A549 (cell line): ENCODE results near the gene RPA1. TPM values are rescaled to one million over a fixed set of nuclear protein-coding genes. Genes with fewer than 3 reads are reported as not detected.

Experiments used
- ATAC-seq, 2 experiments: fragments of 200-7000 bp in 1 of 2; fragments of >200 bp in 1 of 2; cut with Nextera tagmentation in 1 of 2; cut with Tn5 transposase in 1 of 2; 3 replicates each; pipeline versions ENCODE4 v1.8.0 to v1.9.1; 2018 to 2020; ENCODE audit warnings: mild to moderate bottlenecking in 1 of 2, moderate library complexity in 1 of 2
- CTCF ChIA-PET: fragments of 300-600 bp; sonication (Branson Sonifier 250); formaldehyde crosslinking; extraction: SDS; loops from one replicate; lab custom pipeline; 2021; ENCODE audit warnings: antibody characterized with exemption, inconsistent platforms; lab: Yijun Ruan, JAX
- POLR2A ChIA-PET: fragments of 350-600 bp; formaldehyde crosslinking; extraction: SDS; loops from one replicate; lab custom pipeline; 2021; ENCODE audit warnings: antibody characterized with exemption, inconsistent platforms; lab: Yijun Ruan, JAX
- DNase-seq, 2 experiments: peaks; one replicate each; pipeline versions ENCODE4 v3.0.0 to v3.0.0-alpha.2; 2011 to 2016; ENCODE audit warnings: low read depth in 1 of 2, low spot score in 1 of 2
- FAIRE-seq: peaks from 2 replicates; lab custom pipeline; 2011; peaks lifted over from hg19 to GRCh38; lab: Jason Lieb, UNC
- H3K27ac ChIP-seq, 2 experiments: fragments of >200 bp; sonication (Bioruptor Twin); formaldehyde crosslinking; 3 replicates each; pipeline ENCODE4 v1.5.1; 2016 to 2017
- H3K4me1 ChIP-seq: fragments of >200 bp; sonication (Bioruptor Twin); formaldehyde crosslinking; 3 replicates; pipeline ENCODE4 v1.6.1; 2016
- H3K4me2 ChIP-seq: fragments of >200 bp; sonication (Bioruptor Twin); formaldehyde crosslinking; 3 replicates; pipeline ENCODE4 v1.6.1; 2016
- H3K4me3 ChIP-seq: fragments of >200 bp; sonication (Bioruptor Twin); formaldehyde crosslinking; 3 replicates; pipeline ENCODE4 v1.5.1; 2016
- H3K9me3 ChIP-seq: fragments of >200 bp; sonication (Bioruptor Twin); formaldehyde crosslinking; 3 replicates; pipeline ENCODE4 v1.6.1; 2016
- ATOH8 ChIP-seq: fragments of 250-450 bp; sonication (Bioruptor Pico); IDR thresholded peaks from 2 replicates; pipeline ENCODE4 v1.5.0; 2020; ENCODE audit warnings: low read depth, mild to moderate bottlenecking, moderate library complexity
- CBX2 ChIP-seq: fragments of 200-600 bp; sonication (generic); IDR thresholded peaks from 2 replicates; pipeline ENCODE4 v1.6.1; 2016; ENCODE audit warnings: low read depth, mild to moderate bottlenecking, borderline replicate concordance
- CBX8 ChIP-seq: fragments of 200-600 bp; sonication (generic); IDR thresholded peaks from 2 replicates; pipeline ENCODE4 v1.6.1; 2016
- CEBPB ChIP-seq, 2 experiments: fragments of >200 bp in 1 of 2; sonication (Bioruptor Twin) in 1 of 2; formaldehyde crosslinking in 1 of 2; IDR thresholded peaks; 2 replicates each; pipeline ENCODE4 v1.6.1; 2012 to 2016
- CHD4 ChIP-seq: fragments of 200-600 bp; sonication (generic); IDR thresholded peaks from 2 replicates; pipeline ENCODE4 v1.6.1; 2016; ENCODE audit warnings: antibody characterized with exemption, mild to moderate bottlenecking, borderline replicate concordance
- EHF ChIP-seq: fragments of 250-450 bp; sonication (Bioruptor Pico); IDR thresholded peaks from 2 replicates; pipeline ENCODE4 v1.5.0; 2020; ENCODE audit warnings: mild to moderate bottlenecking
- ELK1 ChIP-seq: fragments of 150-350 bp; IDR thresholded peaks from 2 replicates; pipeline ENCODE4 v1.6.1; 2014; ENCODE audit warnings: low read depth, mild to moderate bottlenecking, low read length
- EP300 ChIP-seq, 2 experiments: fragments of >200 bp; sonication (Bioruptor Twin); formaldehyde crosslinking; IDR thresholded peaks; 2 replicates in 1 of 2; 3 replicates in 1 of 2; pipeline ENCODE4 v1.6.1; 2016 to 2017
- ESRRA ChIP-seq: fragments of 150-350 bp; IDR thresholded peaks from 2 replicates; pipeline ENCODE4 v1.6.1; 2014; ENCODE audit warnings: mild to moderate bottlenecking, low read length, borderline replicate concordance
- FOSB ChIP-seq: fragments of 250-450 bp; sonication (Bioruptor Pico); IDR thresholded peaks from 2 replicates; pipeline ENCODE4 v1.5.0; 2020; ENCODE audit warnings: mild to moderate bottlenecking, moderate library complexity
- FOXS1 ChIP-seq: fragments of 250-450 bp; sonication (Bioruptor Pico); IDR thresholded peaks from 2 replicates; pipeline ENCODE4 v1.5.0; 2020; ENCODE audit warnings: mild to moderate bottlenecking, moderate library complexity
- GATA3 ChIP-seq: IDR thresholded peaks from 2 replicates; pipeline ENCODE4 v1.6.1; 2012; ENCODE audit warnings: borderline replicate concordance
- HDAC2 ChIP-seq: fragments of 200-600 bp; sonication (generic); IDR thresholded peaks from 2 replicates; pipeline ENCODE4 v1.6.1; 2016
- HEYL ChIP-seq: fragments of 250-450 bp; sonication (Bioruptor Pico); IDR thresholded peaks from 2 replicates; pipeline ENCODE4 v1.8.0; 2021; ENCODE audit warnings: mild to moderate bottlenecking, moderate library complexity
- HOXA7 ChIP-seq: fragments of 250-450 bp; sonication (Bioruptor Pico); IDR thresholded peaks from 2 replicates; pipeline ENCODE4 v1.5.0; 2020; ENCODE audit warnings: mild to moderate bottlenecking, moderate library complexity
- HOXB5 ChIP-seq: fragments of 250-450 bp; sonication (Bioruptor Pico); IDR thresholded peaks from 2 replicates; pipeline ENCODE4 v1.5.0; 2020; ENCODE audit warnings: mild to moderate bottlenecking, moderate library complexity
- JUNB ChIP-seq: fragments of >200 bp; sonication (Bioruptor Twin); formaldehyde crosslinking; IDR thresholded peaks from 2 replicates; pipeline ENCODE4 v1.6.1; 2016
- KDM5A ChIP-seq: fragments of 200-600 bp; sonication (generic); IDR thresholded peaks from 2 replicates; pipeline ENCODE4 v1.6.1; 2016; ENCODE audit warnings: antibody characterized with exemption, mild to moderate bottlenecking
- NR3C1 ChIP-seq: fragments of >200 bp; sonication (Bioruptor Twin); formaldehyde crosslinking; IDR thresholded peaks from 3 replicates; pipeline ENCODE4 v1.6.1; 2017
- PHF8 ChIP-seq: fragments of 200-600 bp; sonication (generic); IDR thresholded peaks from 2 replicates; pipeline ENCODE4 v1.6.1; 2016; ENCODE audit warnings: low read depth, mild to moderate bottlenecking, antibody characterized with exemption, moderate library complexity, borderline replicate concordance
- SREBF2 ChIP-seq: fragments of 450-650 bp; IDR thresholded peaks from 2 replicates; pipeline ENCODE4 v1.6.1; 2014; ENCODE audit warnings: mild to moderate bottlenecking, moderate library complexity
- ZC3H11A ChIP-seq: fragments of 450-650 bp; IDR thresholded peaks from 2 replicates; pipeline ENCODE4 v1.6.1; 2014; ENCODE audit warnings: antibody characterized with exemption, mild to moderate bottlenecking
- ZFP36 ChIP-seq: fragments of 450-650 bp; IDR thresholded peaks from 2 replicates; pipeline ENCODE4 v1.6.1; 2014; ENCODE audit warnings: borderline replicate concordance; ENCODE audit not compliant: partially characterized antibody
- WGBS: methylation state at CpG from one replicate; pipeline ENCODE4 v1.1.6; 2017; ENCODE audit errors: missing lambda C conversion rate; 5-methylcytosine and 5-hydroxymethylcytosine counted together
- polyA plus RNA-seq, 4 experiments: library from polyadenylated mRNA; depleted of rRNA in 3 of 4; stranded (reverse); fragments of >200 nt; fragmentation: RNase III in 1 of 4; extraction: RNeasy Plus Mini Kit Qiagen cat#74134 plus additional on column Dnase treatment in 1 of 4; gene quantifications; 2 replicates in 3 of 4; 3 replicates in 1 of 4; pipeline ENCODE4 v1.2.3, GENCODE V29; 2011 to 2017
- TF ChIP-seq, protein P1 (sequence below): fragments of >200 bp; sonication (Bioruptor Twin); formaldehyde crosslinking; IDR thresholded peaks from 2 replicates; pipeline ENCODE4 v1.6.1; 2016
- TF ChIP-seq, protein P2 (sequence below): fragments of >200 bp; sonication (Bioruptor Twin); formaldehyde crosslinking; IDR thresholded peaks from 3 replicates; pipeline ENCODE4 v1.5.1; 2016

The RPA1 gene
- polyA plus RNA-seq, 2 of the 4 experiments (the other 2 are of a cell fraction) = 72.2 to 136 TPM

GRCh38 chr17:1941272-1942065, 111.7 kb downstream of the RPA1 start:
- ATAC-seq (no peak), DNase-seq (no peak), FAIRE-seq (no peak)
- CTCF ChIA-PET = interaction anchor here (0.6 to 5.6 kb wide), 7 partner anchors 10 to 100 kb away, joined by 3 to 31 read pairs (median 3); partner anchors contain the start of genes OVCA2 and RTN4RL1
- POLR2A ChIA-PET = no interaction called here
- no peak overlapping the region for H3K27ac ChIP-seq
- no peaks in the 10 kb centered on the region for H3K9me3 ChIP-seq
- TF ChIP-seq CBX8 = no peak
- no peak for TF ChIP-seq ATOH8
- TF ChIP-seq, protein P1, sequence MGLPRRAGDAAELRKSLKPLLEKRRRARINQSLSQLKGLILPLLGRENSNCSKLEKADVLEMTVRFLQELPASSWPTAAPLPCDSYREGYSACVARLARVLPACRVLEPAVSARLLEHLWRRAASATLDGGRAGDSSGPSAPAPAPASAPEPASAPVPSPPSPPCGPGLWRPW = no peak
- no peak for TF ChIP-seq NR3C1
- TF ChIP-seq JUNB = no peak
- TF ChIP-seq, all 56 proteins: peak for 0
- no peak overlapping the region for H3K4me2 ChIP-seq
- WGBS = 70% methylated on average over 19 of the region's 23 CpGs
- no peak overlapping the region for H3K4me3 ChIP-seq
- H3K4me1 ChIP-seq = no peaks in the 10 kb centered on the region

DNA sequence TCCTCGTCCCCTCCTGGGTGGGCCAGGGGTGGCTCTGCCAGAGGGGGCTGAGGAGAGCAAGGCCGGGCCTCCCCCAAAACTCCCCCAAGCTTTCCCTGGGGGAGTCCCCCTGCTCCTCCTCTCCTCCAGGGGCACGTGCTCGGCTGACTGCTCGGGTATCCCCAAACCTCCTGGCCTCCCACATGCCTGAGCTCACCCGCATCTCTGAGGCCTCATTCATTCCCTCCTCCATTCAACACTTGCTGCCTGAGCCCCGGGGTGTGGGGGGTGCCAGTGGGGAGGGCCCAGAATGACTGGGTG, 112.2 kb downstream of the RPA1 start:
- Histone ChIP-seq H3K4me3 (no peak overlapping the region), H3K27ac (no peak overlapping the region), H3K9me3 (no peaks in the 10 kb centered on the region), H3K4me2 (no peak overlapping the region), H3K4me1 (no peaks in the 10 kb centered on the region)
- CTCF ChIA-PET = interaction anchor here (1.6 to 5.6 kb wide), 3 partner anchors 11 to 83 kb away, joined by 3 to 31 read pairs (median 5); partner anchors contain the start of gene RTN4RL1
- ATAC-seq (no peak), FAIRE-seq (no peak), DNase-seq (no peak)
- POLR2A ChIA-PET = no interaction called here
- WGBS = 78% methylated on average over 7 of the region's 7 CpGs
- TF ChIP-seq SREBF2 (no peak), ELK1 (no peak), FOSB (CRISPR knock-in tag) (no peak), CBX8 (no peak), KDM5A (no peak), PHF8 (no peak), ZFP36 (no peak)

DNA sequence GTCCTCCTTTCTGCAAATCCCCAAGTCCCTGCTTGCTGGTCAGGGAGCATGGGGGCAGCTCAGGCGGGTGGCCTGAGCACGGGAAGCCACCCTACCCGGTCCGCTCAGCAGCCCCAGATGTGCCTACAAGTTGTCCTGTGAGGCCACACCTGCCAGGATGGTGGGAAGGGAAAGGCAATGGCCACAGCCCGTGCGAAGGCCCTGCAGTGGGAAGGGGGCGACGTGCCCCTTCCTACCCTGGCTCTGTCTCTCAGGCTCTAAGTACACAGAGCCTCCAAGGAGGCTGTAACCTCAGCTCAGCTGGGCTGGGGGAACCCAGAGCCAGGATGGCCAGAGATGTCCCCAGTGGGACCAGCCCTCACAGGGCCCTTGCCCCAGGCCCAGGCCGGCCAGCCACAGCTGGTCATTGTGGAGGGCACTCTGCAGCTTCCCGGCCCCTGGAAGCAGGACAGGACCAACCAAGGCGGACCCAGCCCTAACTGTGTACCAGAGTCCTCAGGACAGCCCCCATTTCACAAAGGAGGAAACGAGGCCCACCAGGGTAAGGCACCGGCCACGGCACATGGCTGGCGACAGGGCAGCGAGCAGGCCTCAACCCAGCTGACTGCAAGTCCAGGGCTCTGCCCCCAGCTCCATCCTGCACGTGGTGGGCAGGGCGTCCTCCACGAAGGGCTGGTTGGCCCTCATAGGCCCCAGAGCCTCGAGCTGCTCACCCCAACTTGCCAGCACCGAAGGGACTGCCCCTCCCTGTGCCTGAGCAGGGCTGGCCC, 113.0 kb downstream of the RPA1 start:
- no peak overlapping the region for H3K4me3 ChIP-seq
- 77% methylated on average over 15 of the region's 21 CpGs for WGBS
- CTCF ChIA-PET = interaction anchor here (0.5 to 5.6 kb wide), 8 partner anchors 12 to 96 kb away, joined by 3 to 31 read pairs (median 4); partner anchors contain the start of gene RTN4RL1
- no peaks in the 10 kb centered on the region for H3K4me1 ChIP-seq
- TF ChIP-seq HDAC2 (no peak), EHF (CRISPR knock-in tag) (no peak), EP300 (IDR thresholded peaks at IDR 0.05) (no peak), GATA3 (no peak)
- TF ChIP-seq, all 56 proteins: peak for 0
- DNase-seq (no peak), ATAC-seq (no peak; a peak in 2 of 6 replicates), FAIRE-seq (no peak)
- no peak overlapping the region for H3K27ac ChIP-seq
- H3K9me3 ChIP-seq = no peaks in the 10 kb centered on the region
- no peak overlapping the region for H3K4me2 ChIP-seq
- POLR2A ChIA-PET = no interaction called here

GRCh38 chr17:1943436-1943831, 113.6 kb downstream of the RPA1 start:
- CTCF ChIA-PET = interaction anchor here (0.5 to 5.6 kb wide), 8 partner anchors 12 to 272 kb away, joined by 3 to 31 read pairs (median 4); partner anchors contain the start of gene RTN4RL1
- TF ChIP-seq CEBPB (IDR thresholded peaks at IDR 0.05) (no peak), GATA3 (no peak), ZC3H11A (no peak), CHD4 (no peak), CBX2 (no peak), HOXA7 (CRISPR knock-in tag) (no peak), HOXB5 (no peak), NR3C1 (no peak), HEYL (CRISPR knock-in tag) (no peak), SREBF2 (no peak), ESRRA (no peak), JUNB (no peak), FOXS1 (CRISPR knock-in tag) (no peak), PHF8 (no peak)
- TF ChIP-seq, protein P2, sequence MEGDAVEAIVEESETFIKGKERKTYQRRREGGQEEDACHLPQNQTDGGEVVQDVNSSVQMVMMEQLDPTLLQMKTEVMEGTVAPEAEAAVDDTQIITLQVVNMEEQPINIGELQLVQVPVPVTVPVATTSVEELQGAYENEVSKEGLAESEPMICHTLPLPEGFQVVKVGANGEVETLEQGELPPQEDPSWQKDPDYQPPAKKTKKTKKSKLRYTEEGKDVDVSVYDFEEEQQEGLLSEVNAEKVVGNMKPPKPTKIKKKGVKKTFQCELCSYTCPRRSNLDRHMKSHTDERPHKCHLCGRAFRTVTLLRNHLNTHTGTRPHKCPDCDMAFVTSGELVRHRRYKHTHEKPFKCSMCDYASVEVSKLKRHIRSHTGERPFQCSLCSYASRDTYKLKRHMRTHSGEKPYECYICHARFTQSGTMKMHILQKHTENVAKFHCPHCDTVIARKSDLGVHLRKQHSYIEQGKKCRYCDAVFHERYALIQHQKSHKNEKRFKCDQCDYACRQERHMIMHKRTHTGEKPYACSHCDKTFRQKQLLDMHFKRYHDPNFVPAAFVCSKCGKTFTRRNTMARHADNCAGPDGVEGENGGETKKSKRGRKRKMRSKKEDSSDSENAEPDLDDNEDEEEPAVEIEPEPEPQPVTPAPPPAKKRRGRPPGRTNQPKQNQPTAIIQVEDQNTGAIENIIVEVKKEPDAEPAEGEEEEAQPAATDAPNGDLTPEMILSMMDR = no peak

More at GRCh38 chr17:1943436-1943831, 113.6 kb downstream of the RPA1 start:
- H3K9me3 ChIP-seq = no peaks in the 10 kb centered on the region
- no peak overlapping the region for H3K4me3 ChIP-seq
- H3K27ac ChIP-seq = no peak overlapping the region
- WGBS = 77% methylated on average over 10 of the region's 11 CpGs
- H3K4me2 ChIP-seq = no peak overlapping the region
- no peak for ATAC-seq
- FAIRE-seq = no peak
- DNase-seq = no peak
- no peaks in the 10 kb centered on the region for H3K4me1 ChIP-seq
- POLR2A ChIA-PET = no interaction called here
